K562 (cell line): ENCODE results near the gene EGLN1. TPM values are rescaled to one million over a fixed set of nuclear protein-coding genes. Genes with fewer than 3 reads are reported as not detected.
A peak's percentile ranks its signal among the peaks of the same experiment; 100 is the strongest.

ENCODE experiments used
- HMGN3 ChIP-seq: IDR thresholded peaks from 2 replicates; pipeline ENCODE4 v1.6.1; 2011; ENCODE audit warnings: borderline replicate concordance, low read depth, mild to moderate bottlenecking, mixed read lengths, low read length; ENCODE audit not compliant: insufficient read length; ENCODE audit errors: extremely low read depth
- MED1 ChIP-seq: sonication (generic); formaldehyde crosslinking; IDR thresholded peaks from 2 replicates; pipeline ENCODE4 v1.8.1; 2023; ENCODE audit warnings: missing genetic modification reagents, borderline replicate concordance
- PHF21A ChIP-seq: fragments of 450-650 bp; IDR thresholded peaks from 2 replicates; pipeline ENCODE4 v1.6.1; 2017; ENCODE audit warnings: low read depth, borderline replicate concordance
- SFPQ ChIP-seq: fragments of 200-400 bp; formaldehyde crosslinking; IDR thresholded peaks from 2 replicates; pipeline ENCODE4 v1.6.1; 2017; ENCODE audit warnings: mild to moderate bottlenecking, low read depth, low read length, moderate library complexity
- SMARCA5 ChIP-seq: fragments of 450-650 bp; IDR thresholded peaks from 2 replicates; pipeline ENCODE4 v1.6.1; 2016
- TAF1 ChIP-seq: IDR thresholded peaks from 2 replicates; pipeline ENCODE4 v1.6.1; 2011; ENCODE audit warnings: mild to moderate bottlenecking, low read length, moderate library complexity; ENCODE audit not compliant: insufficient read depth, control insufficient read depth, severe bottlenecking; ENCODE audit errors: extremely low read depth
- TSHZ1 ChIP-seq: fragments of 250-450 bp; sonication (Bioruptor Pico); IDR thresholded peaks from 2 replicates; pipeline ENCODE4 v1.4.0; 2020; ENCODE audit warnings: mild to moderate bottlenecking, moderate library complexity
- ZBTB40 ChIP-seq, 2 experiments: fragments of 450-650 bp in 1 of 2; sonication (generic) in 1 of 2; formaldehyde crosslinking in 1 of 2; IDR thresholded peaks; 2 replicates each; pipeline versions ENCODE4 v1.7.1 to v1.9.0; 2016 to 2022; ENCODE audit warnings: inconsistent platforms in 1 of 2, mild to moderate bottlenecking in 1 of 2, missing genetic modification reagents in 1 of 2
- ZNF146 ChIP-seq: IDR thresholded peaks from one replicate; pipeline ENCODE4 v1.6.1; 2018; ENCODE audit warnings: missing compliant biosample characterization; ENCODE audit not compliant: unreplicated experiment
- ZNF75A ChIP-seq: fragments of 450-650 bp; formaldehyde crosslinking; IDR thresholded peaks from 2 replicates; pipeline ENCODE4 v1.4.0; 2020; ENCODE audit warnings: mild to moderate bottlenecking
- ZNF77 ChIP-seq: fragments of 250-450 bp; sonication (Bioruptor Pico); IDR thresholded peaks from 2 replicates; pipeline ENCODE4 v1.5.0; 2020
- ZNF830 ChIP-seq: fragments of 250-450 bp; sonication (Bioruptor Pico); IDR thresholded peaks from 2 replicates; pipeline ENCODE4 v1.5.0; 2021; ENCODE audit warnings: mild to moderate bottlenecking
- polyA plus RNA-seq, 8 experiments: library from polyadenylated mRNA; depleted of rRNA in 4 of 8; stranded (reverse) in 5 of 8; unstranded in 3 of 8; fragments of >200 nt; fragmentation: Nextera tagmentation in 2 of 8; fragmentation: Illumina TruSeq in 1 of 8; extraction: Ambion mirVana in 2 of 8; extraction: Trizol in 1 of 8; gene quantifications; 2 replicates each; pipeline versions ENCODE4 v1.2.1 to v1.2.3, GENCODE V29; 2011 to 2014; ENCODE audit warnings: inconsistent platforms in 1 of 8, missing spikeins in 1 of 8
- total RNA-seq, 7 experiments: library from RNA; depleted of rRNA in 6 of 7; stranded (reverse); fragments of >200 nt in 6 of 7; fragmentation: Illumina TruSeq in 2 of 7; extraction: Trizol in 2 of 7; gene quantifications; 2 replicates each; pipeline versions ENCODE4 v1.2.1 to v1.2.3, GENCODE V29; 2011 to 2021; ENCODE audit warnings: low replicate concordance in 1 of 7

EGLN1 gene
- total and polyA plus RNA-seq, 9 of the 15 experiments (the other 6 are each of a cell fraction or from before 2014, with no cell fraction given): 5.2 to 54.3 (median 24.6) TPM

GRCh38 chr1:231419738-231420298 is 2.3 kb downstream of the EGLN1 start (continued):
- TF ChIP-seq HMGN3 (no peak), ZNF77 (CRISPR knock-in tag) (no peak), TSHZ1 (CRISPR knock-in tag) (no peak), SFPQ (no peak), ZNF146 (CRISPR knock-in tag) (no peak), SMARCA5 (no peak; the same call in 1 of the 2 replicates), PHF21A (no peak), ZNF830 (no peak), MED1 (CRISPR knock-in tag) (no peak), ZBTB40 (IDR thresholded peaks at IDR 0.05) (peak; percentile 10; the same call in 1 of the 2 replicates), ZBTB40 (CRISPR knock-in tag; IDR thresholded peaks at IDR 0.05) (no peak), TAF1 (no peak), ZNF75A (CRISPR knock-in tag) (no peak)
